HTR-8/SVneo (cell line): Measurements from ENCODE around the gene DPP10.

Experiments used
- DNase-seq: peaks from one replicate; pipeline ENCODE4 v3.0.0; 2011; ENCODE audit warnings: low spot score, mixed read lengths; ENCODE audit not compliant: insufficient read length
- FAIRE-seq: peaks from 2 replicates; lab custom pipeline; 2011; peaks lifted over from hg19 to GRCh38; lab: Jason Lieb, UNC

The DPP10 gene

DNA sequence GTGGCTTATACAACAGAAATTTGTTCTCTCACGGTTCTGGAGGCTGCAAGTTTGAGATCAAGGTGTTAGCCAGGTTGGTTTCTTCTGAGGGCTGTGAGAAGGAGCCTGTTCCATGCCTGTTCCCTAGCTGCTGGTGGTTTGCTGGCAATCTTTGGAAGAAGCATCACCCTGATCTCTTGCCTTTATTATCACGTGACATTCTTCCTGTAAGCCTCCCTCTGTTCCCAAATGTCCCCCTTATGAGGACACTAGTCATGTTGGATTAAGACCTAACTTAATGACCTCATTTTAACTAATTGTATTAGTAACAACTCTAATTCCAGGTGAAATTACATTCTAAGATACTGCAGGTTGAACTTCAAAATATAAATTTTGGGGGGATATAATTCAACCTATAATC, 135.2 kb downstream of the DPP10 start:
- FAIRE-seq (no peak), DNase-seq (no peak)

GRCh38 chr2:114579542-114579941, 137.1 kb downstream of the DPP10 start:
- FAIRE-seq: no peak
- DNase-seq: no peak

GRCh38 chr2:114580691-114581090, 138.2 kb downstream of the DPP10 start:
- DNase-seq (no peak), FAIRE-seq (no peak)

- DNase-seq (no peak), FAIRE-seq (no peak)
These were observed 155.9 kb downstream of the DPP10 start for GRCh38 chr2:114598329-114598728.

DNA sequence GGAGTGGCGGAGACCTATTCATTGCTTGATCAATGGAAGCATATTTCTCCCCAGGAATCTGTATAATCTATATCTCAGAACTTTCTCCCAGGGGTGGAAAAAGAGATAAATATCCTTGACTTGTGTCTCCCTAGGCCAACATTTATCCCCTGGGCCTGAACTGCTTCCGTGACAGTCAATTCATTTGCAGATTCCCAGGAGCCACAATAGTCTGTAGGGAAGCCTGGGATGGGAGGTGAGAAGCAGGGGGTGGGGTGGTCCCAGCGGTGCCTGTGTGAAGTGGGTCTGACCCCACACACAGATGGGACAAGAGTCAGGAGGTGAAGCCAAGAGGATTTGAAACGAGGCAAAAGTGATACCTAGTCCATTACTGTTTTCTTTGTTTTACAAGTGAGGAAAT, 166.8 kb downstream of the DPP10 start:
- DNase-seq: no peak
- FAIRE-seq: no peak

DNA sequence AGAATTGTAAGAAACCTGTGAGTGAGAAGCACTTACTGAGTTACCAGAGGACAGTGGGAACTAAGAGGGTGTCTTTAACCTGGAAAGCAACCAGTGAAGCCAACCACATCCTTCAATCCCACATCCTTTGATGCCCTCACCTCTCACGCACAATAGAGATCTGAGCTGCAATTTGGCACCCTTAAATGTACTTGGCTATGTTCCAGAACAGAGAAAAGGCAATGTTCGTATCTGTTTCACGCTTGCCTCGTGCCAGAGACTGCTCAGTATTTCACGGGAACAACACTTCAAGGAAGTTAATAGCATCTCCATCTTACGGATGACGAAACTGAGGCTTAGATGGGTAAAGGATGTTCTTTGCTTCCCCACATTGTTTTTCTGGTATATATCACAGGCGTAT, 167.4 kb downstream of the DPP10 start:
- FAIRE-seq (no peak), DNase-seq (no peak)

- FAIRE-seq (no peak), DNase-seq (no peak)
These were observed 168.2 kb downstream of the DPP10 start for GRCh38 chr2:114610677-114611076.

GRCh38 chr2:114614592-114614991, 172.2 kb downstream of the DPP10 start:
- FAIRE-seq (no peak), DNase-seq (no peak)

DNA sequence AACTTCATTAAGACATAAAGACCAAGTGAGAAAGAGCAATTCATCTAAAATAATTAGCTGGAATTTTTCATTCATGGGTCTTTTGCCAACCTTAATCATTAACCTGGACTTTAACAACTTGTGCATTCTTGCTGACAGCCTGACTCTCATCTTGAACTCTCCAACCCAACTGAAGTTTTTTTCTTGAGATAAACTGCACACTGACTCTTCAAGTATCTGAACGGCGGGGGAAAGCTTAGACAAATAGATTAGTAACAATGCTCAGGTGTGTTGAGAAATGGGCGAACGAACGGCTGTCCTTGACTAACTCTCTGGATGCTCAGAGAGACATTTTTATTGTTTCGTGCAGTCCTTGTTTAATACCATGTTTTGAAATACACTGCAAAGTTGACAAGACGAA, 186.0 kb downstream of the DPP10 start:
- no peak for FAIRE-seq
- DNase-seq: no peak

GRCh38 chr2:114631146-114631545, 188.7 kb downstream of the DPP10 start:
- no peak for FAIRE-seq
- DNase-seq: no peak

GRCh38 chr2:114642166-114642770, 199.8 kb downstream of the DPP10 start:
- FAIRE-seq (no peak), DNase-seq (no peak)

GRCh38 chr2:114642988-114643553, 200.6 kb downstream of the DPP10 start:
- FAIRE-seq (no peak), DNase-seq (no peak)

DNA sequence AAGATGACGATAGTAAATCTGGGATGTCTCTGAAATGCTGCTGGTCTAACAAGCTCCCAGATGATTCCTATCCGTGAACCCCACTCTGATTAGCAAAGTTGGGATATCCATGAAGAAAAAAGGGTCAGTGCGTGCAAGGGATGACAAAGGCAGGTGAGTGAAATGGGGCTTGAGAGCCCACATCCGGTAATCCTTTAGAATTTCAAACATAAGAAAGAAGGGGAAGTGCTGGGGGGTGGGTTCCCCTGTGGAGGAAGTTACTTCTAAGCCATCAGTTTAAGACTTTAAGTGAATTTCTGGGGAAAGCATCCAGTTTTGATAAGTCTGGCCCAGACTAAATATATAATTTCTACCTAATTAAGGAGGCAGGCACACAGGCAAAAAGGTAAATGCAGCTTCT, 209.5 kb downstream of the DPP10 start:
- no peak for FAIRE-seq
- DNase-seq: no peak

GRCh38 chr2:114659880-114660279, 217.4 kb downstream of the DPP10 start:
- DNase-seq: no peak

DNA sequence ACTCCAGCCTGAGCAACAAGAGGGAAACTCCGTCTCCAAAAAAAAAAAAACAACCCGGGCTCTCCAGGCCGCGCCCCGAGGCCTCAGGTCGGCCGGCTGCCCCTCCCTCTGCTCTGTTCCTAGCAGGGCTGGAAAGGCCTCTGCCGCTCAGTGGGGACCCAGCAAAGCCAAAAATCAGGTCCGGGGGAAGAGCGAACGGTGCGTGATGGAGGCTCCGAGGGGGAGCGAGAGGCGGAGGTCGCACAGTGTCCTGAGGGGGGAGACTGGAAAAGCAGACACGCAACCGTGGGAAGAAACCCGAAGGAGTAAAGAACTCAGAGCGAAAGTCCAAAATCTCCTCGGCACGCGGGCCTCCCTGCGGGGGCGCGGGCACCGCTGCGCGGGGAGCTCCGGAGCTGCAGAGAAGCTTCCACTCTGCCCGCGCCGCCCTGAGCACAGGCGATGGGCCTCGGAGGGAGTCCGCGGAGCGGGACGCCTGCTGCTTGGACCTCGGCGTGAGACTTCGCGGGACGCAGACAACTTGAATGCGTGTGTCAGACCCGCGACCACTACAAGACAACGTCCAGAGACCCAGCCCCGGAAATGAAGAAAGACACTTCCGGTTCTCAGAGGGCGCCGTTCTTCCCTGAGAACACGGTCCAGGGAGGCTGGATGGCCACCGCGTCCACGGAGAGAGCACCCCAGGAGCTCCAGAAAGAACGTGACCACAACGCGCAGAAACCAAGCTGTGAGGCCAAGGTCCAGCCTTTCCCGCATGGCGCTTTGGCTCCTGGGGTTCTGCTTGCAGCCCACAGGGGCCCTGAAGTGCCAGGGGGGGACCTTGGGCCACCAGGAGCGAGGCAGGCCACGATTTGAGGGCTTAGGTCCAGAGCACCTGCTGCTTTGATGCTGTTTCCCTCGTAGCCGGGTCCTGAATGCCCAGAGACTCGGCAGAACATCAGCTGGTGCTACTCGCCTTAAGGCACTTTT, 219.8 kb downstream of the DPP10 start:
- DNase-seq (no peak), FAIRE-seq (no peak)

More at GRCh38 chr2:114659880-114660279, 217.4 kb downstream of the DPP10 start:
- FAIRE-seq: no peak

DNA sequence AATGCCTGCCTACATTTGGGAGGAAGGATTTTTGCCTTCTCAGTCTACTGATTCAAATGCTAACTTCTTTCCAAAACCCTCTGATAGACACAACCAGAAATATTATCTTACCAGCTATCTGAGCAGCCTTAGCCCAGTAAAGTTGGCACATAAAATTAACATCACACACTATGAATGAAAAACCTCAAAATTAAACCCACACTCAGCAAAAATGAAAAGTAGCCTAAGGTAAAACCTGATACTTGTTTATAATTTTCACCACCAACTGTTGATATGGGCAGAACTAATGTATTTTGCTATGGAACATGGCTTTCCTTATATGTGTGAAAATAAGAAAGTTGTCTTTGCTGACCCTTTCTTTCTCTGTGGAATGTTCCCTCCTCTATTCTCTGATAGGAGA, 226.0 kb downstream of the DPP10 start:
- no peak for FAIRE-seq
- DNase-seq: no peak

DNA sequence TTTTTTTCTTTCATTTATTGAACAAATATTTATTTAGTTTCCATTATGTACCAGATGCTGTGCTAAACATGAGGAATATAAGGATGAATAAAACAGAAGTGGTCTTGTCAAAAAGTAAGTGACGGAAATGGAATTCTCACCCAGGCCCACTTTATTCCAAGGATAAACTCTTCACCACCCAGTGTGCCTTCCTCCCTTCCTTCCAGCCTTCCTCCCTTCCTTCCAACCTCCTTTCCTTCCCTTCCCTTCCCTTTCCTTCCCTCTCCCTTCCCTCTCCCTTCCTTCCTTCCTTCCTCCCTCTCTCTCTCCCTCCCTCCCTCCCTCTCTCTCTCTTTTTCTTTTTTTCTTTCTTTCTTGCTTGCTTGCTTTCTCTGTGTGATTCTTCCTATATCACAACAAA, 240.8 kb downstream of the DPP10 start:
- DNase-seq (no peak), FAIRE-seq (no peak)

GRCh38 chr2:114684403-114684802, 242.0 kb downstream of the DPP10 start:
- FAIRE-seq (no peak), DNase-seq (no peak)

GRCh38 chr2:114685102-114685501, 242.7 kb downstream of the DPP10 start:
- FAIRE-seq: no peak
- DNase-seq: no peak

- no peak for FAIRE-seq
- no peak for DNase-seq
These were observed 245.8 kb downstream of the DPP10 start for GRCh38 chr2:114688241-114688640.

GRCh38 chr2:114698520-114698919, 256.1 kb downstream of the DPP10 start:
- DNase-seq: no peak
- FAIRE-seq: no peak
